CD4-positive, alpha-beta T cell treated with Interleukin-21 for 1 hour (primary cell): ENCODE results near the gene GARIN1A.

Experiments
- DNase-seq: peaks from one replicate; pipeline ENCODE4 v3.0.0-alpha.2; 2020

The GARIN1A gene

DNA sequence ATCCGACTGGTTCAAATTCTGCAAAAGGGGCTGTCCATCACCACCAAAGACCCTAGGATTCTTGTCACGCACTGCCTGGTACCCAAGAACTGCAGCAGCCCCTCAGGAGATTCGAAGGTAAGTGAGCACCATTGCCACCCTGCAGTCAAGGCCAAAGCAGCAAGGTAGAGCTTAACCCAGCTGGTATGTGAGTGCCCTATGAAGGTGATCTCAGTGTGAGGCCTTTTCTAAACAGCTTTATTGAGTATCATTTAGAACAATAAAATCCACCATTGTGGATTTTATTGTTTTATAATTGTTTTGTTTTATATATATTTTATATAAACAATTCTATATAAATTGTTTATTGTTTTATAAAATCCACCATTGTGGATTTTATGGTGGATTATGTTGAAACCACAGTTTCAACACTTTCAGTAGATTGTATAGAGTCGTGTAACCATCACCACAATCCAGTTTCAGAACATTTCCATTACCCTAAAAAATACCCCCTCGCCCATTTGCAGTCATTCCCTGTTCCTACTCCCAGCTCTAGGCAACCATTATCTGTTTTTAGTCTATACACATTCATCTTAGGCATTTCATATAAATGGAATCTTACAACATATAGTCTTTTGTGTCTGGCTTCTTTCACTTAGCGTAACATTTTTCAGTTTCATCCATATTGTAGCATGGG is 47.0 kb downstream of the GARIN1A start:
- no peak for DNase-seq

DNA sequence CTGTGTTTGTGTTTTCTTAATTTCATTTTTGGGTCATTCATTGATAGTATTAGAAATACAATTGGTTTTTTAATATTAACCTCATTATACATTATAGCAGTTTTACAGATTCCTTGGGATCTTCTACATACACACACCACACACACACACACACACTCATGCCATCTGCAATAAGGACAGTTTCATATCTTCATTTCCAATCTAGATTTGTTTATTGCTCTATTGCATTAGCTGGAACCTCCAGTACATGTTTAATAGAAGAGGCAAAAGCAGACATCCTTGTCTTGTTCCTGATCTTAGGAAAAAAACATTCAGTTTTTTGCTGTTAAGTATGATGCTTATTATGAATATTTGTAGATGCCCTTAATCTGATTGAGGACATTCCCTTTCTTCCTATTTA is 49.3 kb downstream of the GARIN1A start:
- DNase-seq = no peak
